A549 (cell line): ENCODE results near the gene DCLK1. TPM values are rescaled to one million over a fixed set of nuclear protein-coding genes. Genes with fewer than 3 reads are reported as not detected.

Experiments
- ATAC-seq, 2 experiments: fragments of 200-7000 bp in 1 of 2; fragments of >200 bp in 1 of 2; cut with Nextera tagmentation in 1 of 2; cut with Tn5 transposase in 1 of 2; 3 replicates each; pipeline versions ENCODE4 v1.8.0 to v1.9.1; 2018 to 2020; ENCODE audit warnings: mild to moderate bottlenecking in 1 of 2, moderate library complexity in 1 of 2
- CTCF ChIA-PET: fragments of 300-600 bp; sonication (Branson Sonifier 250); formaldehyde crosslinking; extraction: SDS; loops from one replicate; lab custom pipeline; 2021; ENCODE audit warnings: antibody characterized with exemption, inconsistent platforms; lab: Yijun Ruan, JAX
- POLR2A ChIA-PET: fragments of 350-600 bp; formaldehyde crosslinking; extraction: SDS; loops from one replicate; lab custom pipeline; 2021; ENCODE audit warnings: antibody characterized with exemption, inconsistent platforms; lab: Yijun Ruan, JAX
- DNase-seq, 2 experiments: peaks; one replicate each; pipeline versions ENCODE4 v3.0.0 to v3.0.0-alpha.2; 2011 to 2016; ENCODE audit warnings: low read depth in 1 of 2, low spot score in 1 of 2
- FAIRE-seq: peaks from 2 replicates; lab custom pipeline; 2011; peaks lifted over from hg19 to GRCh38; lab: Jason Lieb, UNC
- H3K27ac ChIP-seq, 2 experiments: fragments of >200 bp; sonication (Bioruptor Twin); formaldehyde crosslinking; 3 replicates each; pipeline ENCODE4 v1.5.1; 2016 to 2017
- H3K4me1 ChIP-seq: fragments of >200 bp; sonication (Bioruptor Twin); formaldehyde crosslinking; 3 replicates; pipeline ENCODE4 v1.6.1; 2016
- H3K4me2 ChIP-seq: fragments of >200 bp; sonication (Bioruptor Twin); formaldehyde crosslinking; 3 replicates; pipeline ENCODE4 v1.6.1; 2016
- H3K4me3 ChIP-seq: fragments of >200 bp; sonication (Bioruptor Twin); formaldehyde crosslinking; 3 replicates; pipeline ENCODE4 v1.5.1; 2016
- H3K9me3 ChIP-seq: fragments of >200 bp; sonication (Bioruptor Twin); formaldehyde crosslinking; 3 replicates; pipeline ENCODE4 v1.6.1; 2016
- BCL3 ChIP-seq: fragments of >200 bp; sonication (Bioruptor Twin); formaldehyde crosslinking; IDR thresholded peaks from 3 replicates; pipeline ENCODE4 v1.6.1; 2016
- BHLHE40 ChIP-seq: IDR thresholded peaks from 2 replicates; pipeline ENCODE4 v1.6.1; 2012; ENCODE audit warnings: low read depth, low read length, inconsistent platforms
- CBX2 ChIP-seq: fragments of 200-600 bp; sonication (generic); IDR thresholded peaks from 2 replicates; pipeline ENCODE4 v1.6.1; 2016; ENCODE audit warnings: low read depth, mild to moderate bottlenecking, borderline replicate concordance
- CBX8 ChIP-seq: fragments of 200-600 bp; sonication (generic); IDR thresholded peaks from 2 replicates; pipeline ENCODE4 v1.6.1; 2016
- CEBPB ChIP-seq, 2 experiments: fragments of >200 bp in 1 of 2; sonication (Bioruptor Twin) in 1 of 2; formaldehyde crosslinking in 1 of 2; IDR thresholded peaks; 2 replicates each; pipeline ENCODE4 v1.6.1; 2012 to 2016
- CTCF ChIP-seq: fragments of >200 bp; sonication (Bioruptor Twin); formaldehyde crosslinking; IDR thresholded peaks from 3 replicates; pipeline ENCODE4 v1.5.1; 2016
- E2F6 ChIP-seq: IDR thresholded peaks from 2 replicates; pipeline ENCODE4 v1.6.1; 2012; ENCODE audit warnings: low read depth, borderline replicate concordance
- EHF ChIP-seq: fragments of 250-450 bp; sonication (Bioruptor Pico); IDR thresholded peaks from 2 replicates; pipeline ENCODE4 v1.5.0; 2020; ENCODE audit warnings: mild to moderate bottlenecking
- EP300 ChIP-seq, 2 experiments: fragments of >200 bp; sonication (Bioruptor Twin); formaldehyde crosslinking; IDR thresholded peaks; 2 replicates in 1 of 2; 3 replicates in 1 of 2; pipeline ENCODE4 v1.6.1; 2016 to 2017
- HOXB5 ChIP-seq: fragments of 250-450 bp; sonication (Bioruptor Pico); IDR thresholded peaks from 2 replicates; pipeline ENCODE4 v1.5.0; 2020; ENCODE audit warnings: mild to moderate bottlenecking, moderate library complexity
- JUNB ChIP-seq: fragments of >200 bp; sonication (Bioruptor Twin); formaldehyde crosslinking; IDR thresholded peaks from 2 replicates; pipeline ENCODE4 v1.6.1; 2016
- KDM1A ChIP-seq: fragments of 200-600 bp; sonication (generic); IDR thresholded peaks from 2 replicates; pipeline ENCODE4 v1.6.1; 2016; ENCODE audit warnings: low read depth, mild to moderate bottlenecking
- KDM5A ChIP-seq: fragments of 200-600 bp; sonication (generic); IDR thresholded peaks from 2 replicates; pipeline ENCODE4 v1.6.1; 2016; ENCODE audit warnings: antibody characterized with exemption, mild to moderate bottlenecking
- MAFK ChIP-seq: fragments of 450-650 bp; IDR thresholded peaks from 2 replicates; pipeline ENCODE4 v1.6.1; 2014; ENCODE audit not compliant: partially characterized antibody
- MAX ChIP-seq: IDR thresholded peaks from 2 replicates; pipeline ENCODE4 v1.6.1; 2012
- MAZ ChIP-seq: fragments of 150-350 bp; IDR thresholded peaks from 2 replicates; pipeline ENCODE4 v1.6.1; 2014; ENCODE audit warnings: antibody characterized with exemption, low read depth, low read length, borderline replicate concordance
- NR3C1 ChIP-seq: fragments of >200 bp; sonication (Bioruptor Twin); formaldehyde crosslinking; IDR thresholded peaks from 3 replicates; pipeline ENCODE4 v1.6.1; 2017
- PHF8 ChIP-seq: fragments of 200-600 bp; sonication (generic); IDR thresholded peaks from 2 replicates; pipeline ENCODE4 v1.6.1; 2016; ENCODE audit warnings: low read depth, mild to moderate bottlenecking, antibody characterized with exemption, moderate library complexity, borderline replicate concordance
- POLR2A ChIP-seq: IDR thresholded peaks from 2 replicates; pipeline ENCODE4 v1.6.1; 2012; ENCODE audit warnings: mild to moderate bottlenecking, low read length
- POLR2AphosphoS2 ChIP-seq: conservative IDR thresholded peaks from 2 replicates; pipeline ENCODE4 v1.6.1; 2012; ENCODE audit warnings: low read length, improper control_type of control experiment, inconsistent platforms
- RARB ChIP-seq: fragments of 250-450 bp; sonication (Bioruptor Pico); IDR thresholded peaks from 2 replicates; pipeline ENCODE4 v1.8.0; 2021; ENCODE audit warnings: mild to moderate bottlenecking, moderate library complexity
- RCOR1 ChIP-seq: fragments of 150-350 bp; IDR thresholded peaks from 2 replicates; pipeline ENCODE4 v1.6.1; 2014; ENCODE audit warnings: antibody characterized with exemption, low read length, low read depth
- SMC3 ChIP-seq: fragments of >200 bp; sonication (Bioruptor Twin); formaldehyde crosslinking; IDR thresholded peaks from 3 replicates; pipeline ENCODE4 v1.6.1; 2018; ENCODE audit warnings: inconsistent platforms
- TFCP2L1 ChIP-seq: fragments of 250-450 bp; sonication (Bioruptor Pico); IDR thresholded peaks from 2 replicates; pipeline ENCODE4 v1.5.0; 2021; ENCODE audit warnings: mild to moderate bottlenecking
- ZFP36 ChIP-seq: fragments of 450-650 bp; IDR thresholded peaks from 2 replicates; pipeline ENCODE4 v1.6.1; 2014; ENCODE audit warnings: borderline replicate concordance; ENCODE audit not compliant: partially characterized antibody
- ZSCAN20 ChIP-seq: fragments of 250-450 bp; sonication (Bioruptor Pico); IDR thresholded peaks from 2 replicates; pipeline ENCODE4 v1.8.0; 2022; ENCODE audit warnings: mild to moderate bottlenecking, moderate library complexity
- WGBS: methylation state at CpG from one replicate; pipeline ENCODE4 v1.1.6; 2017; ENCODE audit errors: missing lambda C conversion rate; 5-methylcytosine and 5-hydroxymethylcytosine counted together
- polyA plus RNA-seq, 4 experiments: library from polyadenylated mRNA; depleted of rRNA in 3 of 4; stranded (reverse); fragments of >200 nt; fragmentation: RNase III in 1 of 4; extraction: RNeasy Plus Mini Kit Qiagen cat#74134 plus additional on column Dnase treatment in 1 of 4; gene quantifications; 2 replicates in 3 of 4; 3 replicates in 1 of 4; pipeline ENCODE4 v1.2.3, GENCODE V29; 2011 to 2017

DCLK1 gene
- polyA plus RNA-seq, 2 of the 4 experiments (the other 2 are of a cell fraction) = 0.13 to 0.21 TPM

DNA sequence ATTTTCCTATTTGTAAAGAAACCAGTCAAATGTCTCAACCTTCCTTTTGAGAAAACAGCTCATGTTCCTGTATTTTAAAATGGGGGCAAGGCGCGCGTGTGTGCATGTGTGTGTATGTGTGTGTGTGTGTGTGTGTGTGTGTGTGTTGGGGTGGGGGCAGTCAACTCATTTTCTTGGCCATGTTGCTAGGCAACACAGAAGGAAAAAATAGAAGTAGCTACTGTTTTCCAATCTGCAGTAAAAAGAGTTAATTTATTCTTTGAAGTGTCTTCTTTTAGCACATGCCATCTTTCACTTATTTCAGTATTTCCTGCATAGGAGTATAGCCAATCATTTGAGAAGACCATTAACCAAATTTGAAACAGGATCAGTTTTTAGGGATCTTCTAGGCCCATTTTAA, 279.3 kb downstream of the DCLK1 start:
- TF ChIP-seq CBX8 (no peak), BCL3 (no peak), BHLHE40 (no peak), KDM1A (no peak), JUNB (no peak), EP300 (IDR thresholded peaks at IDR 0.05) (no peak), POLR2AphosphoS2 (no peak), KDM5A (no peak), E2F6 (no peak), MAX (no peak), NR3C1 (no peak), SMC3 (no peak)
- ATAC-seq (no peak), DNase-seq (no peak), FAIRE-seq (no peak)
- Histone ChIP-seq H3K4me1 (peaks cover 6% of the 10 kb centered on the region; the same call in 2 of the 3 replicates), H3K27ac (no peak overlapping the region), H3K9me3 (no peaks in the 10 kb centered on the region), H3K4me3 (no peak overlapping the region), H3K4me2 (no peak overlapping the region)
- POLR2A ChIA-PET = no interaction called here
- 91% methylated on average over 3 of the region's 3 CpGs for WGBS
- CTCF ChIA-PET = interaction anchor here (0.7 to 1.7 kb wide), 2 partner anchors 102 to 548 kb away, joined by 3 to 4 read pairs; no protein-coding TSS in a partner anchor

DNA sequence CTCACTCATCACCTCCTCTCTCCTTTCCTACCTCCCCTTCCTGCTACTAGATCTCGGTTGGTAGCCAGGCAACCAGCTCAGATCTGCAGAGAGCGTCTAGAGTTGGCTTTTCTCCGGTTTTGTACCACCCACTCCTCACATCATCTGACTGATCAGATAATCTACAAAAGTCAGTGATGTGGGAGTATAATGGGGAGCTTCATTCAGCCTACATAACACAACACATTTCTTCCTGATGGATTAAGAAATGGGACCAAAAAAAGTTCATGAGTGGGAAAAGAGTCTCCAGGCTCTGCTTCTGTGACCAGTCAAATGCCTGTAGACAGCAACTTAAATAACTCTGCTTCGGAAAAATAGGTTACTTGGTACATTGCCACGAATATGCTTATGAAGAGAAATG, 279.8 kb downstream of the DCLK1 start:
- DNase-seq = no peak
- ChIA-PET POLR2A (no interaction called here), CTCF (interaction anchor here (1.7 kb wide), 1 partner anchor 102 kb away, joined by 4 read pairs; no protein-coding TSS in a partner anchor)
- H3K9me3 ChIP-seq = no peaks in the 10 kb centered on the region
- WGBS = 32% methylated on average over 5 of the region's 5 CpGs
- no peak overlapping the region for H3K4me3 ChIP-seq
- no peak for ATAC-seq
- H3K4me2 ChIP-seq = no peak overlapping the region
- H3K27ac ChIP-seq = no peak overlapping the region
- FAIRE-seq = no peak
- no peak for TF ChIP-seq CTCF
- no peak for TF ChIP-seq PHF8
- no peak for TF ChIP-seq ZFP36
- TF ChIP-seq CBX2 = no peak
- no peak for TF ChIP-seq MAX
- TF ChIP-seq TFCP2L1 (CRISPR knock-in tag) = no peak
- TF ChIP-seq MAFK = no peak
- no peak for TF ChIP-seq HOXB5 (CRISPR knock-in tag)
- TF ChIP-seq RARB (CRISPR knock-in tag) = no peak
- TF ChIP-seq CEBPB (IDR thresholded peaks at IDR 0.05) = no peak
- TF ChIP-seq E2F6 = no peak
- TF ChIP-seq POLR2AphosphoS2 = no peak
- no peak for TF ChIP-seq CBX8
- TF ChIP-seq KDM1A = no peak
- no peak for TF ChIP-seq RCOR1
- TF ChIP-seq BCL3 = no peak
- TF ChIP-seq ZSCAN20 (CRISPR knock-in tag) = no peak
- TF ChIP-seq POLR2A = no peak
- no peak for TF ChIP-seq EHF
- no peak for TF ChIP-seq MAZ
- H3K4me1 ChIP-seq = peaks cover 6% of the 10 kb centered on the region; the same call in 2 of the 3 replicates
